ENCODE results near the gene GPR65.

- no peak for TF ChIP-seq POLR2A (IDR thresholded peaks at IDR 0.05; ENCODE audit: low read length)
- no peak for TF ChIP-seq GATA1 (IDR thresholded peaks at IDR 0.05; ENCODE audit: low read depth, low read length)
Measured at GRCh38 chr14:88063811-88064210, 58.9 kb downstream of the GPR65 start.

Measured in erythroblast (primary cell).